PC-9 (cell line): Measurements from ENCODE around the gene CCDC154. TPM values are rescaled to one million over a fixed set of nuclear protein-coding genes. Genes with fewer than 3 reads are reported as not detected.

Experiments used
- BruUV-seq: library from RNA; stranded (reverse); fragments of 400-500 nt; replicated peaks from 2 replicates; lab custom pipeline; 2021; lab: Mats Ljungman, UMichigan
- CTCF ChIA-PET: fragments of 300-600 bp; sonication (Branson Sonifier 250); formaldehyde crosslinking; loops from one replicate; lab custom pipeline; 2022; ENCODE audit warnings: antibody characterized with exemption; lab: Charles Lee
- POLR2A ChIA-PET: fragments of 300-600 bp; sonication (Branson Sonifier 250); formaldehyde crosslinking; loops from one replicate; lab custom pipeline; 2022; ENCODE audit warnings: antibody characterized with exemption; ENCODE audit not compliant: unreplicated experiment; lab: Charles Lee
- DNase-seq, 2 experiments: peaks; one replicate each; pipeline versions ENCODE4 v3.0.0 to v3.0.0-alpha.2; 2015 to 2022; ENCODE audit warnings: mixed read lengths in 1 of 2
- H2AFZ ChIP-seq: fragments of 200-600 bp; sonication (generic); 2 replicates; pipeline ENCODE4 v1.8.1; 2017; ENCODE audit warnings: antibody characterized with exemption
- H3F3A ChIP-seq: fragments of 200-600 bp; sonication (generic); 2 replicates; pipeline ENCODE4 v1.8.1; 2017; ENCODE audit warnings: antibody characterized with exemption, mild to moderate bottlenecking, low read depth; ENCODE audit not compliant: insufficient read depth
- H3K27ac ChIP-seq: fragments of 200-600 bp; sonication (generic); 2 replicates; pipeline ENCODE4 v1.6.1; 2016; ENCODE audit warnings: mixed run types
- H3K27me3 ChIP-seq: fragments of 200-600 bp; sonication (generic); 2 replicates; pipeline ENCODE4 v1.6.1; 2016; ENCODE audit warnings: low read depth, mixed run types; ENCODE audit not compliant: insufficient read depth
- H3K36me3 ChIP-seq: fragments of 200-600 bp; sonication (generic); 2 replicates; pipeline ENCODE4 v1.6.1; 2016; ENCODE audit warnings: low read depth, mixed run types
- H3K4me1 ChIP-seq: fragments of 200-600 bp; sonication (generic); replicated peaks from 2 replicates; pipeline ENCODE4 v1.6.1; 2016; ENCODE audit warnings: mixed run types; ENCODE audit not compliant: insufficient read depth
- H3K4me2 ChIP-seq: fragments of 200-600 bp; sonication (generic); 2 replicates; pipeline ENCODE4 v1.6.1; 2017; ENCODE audit warnings: mixed run types
- H3K4me3 ChIP-seq: fragments of 200-600 bp; sonication (generic); 2 replicates; pipeline ENCODE4 v1.6.1; 2016; ENCODE audit warnings: mixed run types
- H3K79me2 ChIP-seq: fragments of 200-600 bp; sonication (generic); 2 replicates; pipeline ENCODE4 v1.6.1; 2017; ENCODE audit warnings: low read depth, mixed run types
- H3K9me2 ChIP-seq: fragments of 200-600 bp; sonication (generic); 2 replicates; pipeline ENCODE4 v1.8.1; 2017; ENCODE audit warnings: mild to moderate bottlenecking; ENCODE audit not compliant: insufficient read depth
- H3K9me3 ChIP-seq: fragments of 200-600 bp; sonication (generic); 2 replicates; pipeline ENCODE4 v1.8.1; 2016; ENCODE audit warnings: low read depth; ENCODE audit not compliant: insufficient read depth
- H4K20me1 ChIP-seq: fragments of 200-600 bp; sonication (generic); 2 replicates; pipeline ENCODE4 v1.8.1; 2017; ENCODE audit not compliant: insufficient read depth
- EZH2 ChIP-seq: fragments of 200-600 bp; sonication (generic); IDR thresholded peaks from 2 replicates; pipeline ENCODE4 v1.8.0; 2017; ENCODE audit warnings: antibody characterized with exemption, low read depth
- intact Hi-C: fragments of 100-400 bp; cut with micrococcal nuclease; formaldehyde crosslinking; loops from one replicate; pipeline ENCODE4 v1.10.0; 2022; ENCODE audit not compliant: unreplicated experiment
- total RNA-seq: library from RNA; stranded (reverse); gene quantifications from 2 replicates; pipeline ENCODE4 v1.2.3, GENCODE V29; 2021
- TF ChIP-seq, protein P1 (sequence below): fragments of 200-600 bp; sonication (generic); conservative IDR thresholded peaks from 2 replicates; pipeline ENCODE4 v1.6.1; 2017; ENCODE audit warnings: mixed run types, antibody characterized with exemption, mild to moderate bottlenecking, moderate library complexity

The CCDC154 gene
- total RNA-seq, 1 experiment from 2014 or later = 2.4 TPM

- intact Hi-C loops = loop anchor here (5.0 to 10.0 kb wide), 2 partner anchors 110 to 198 kb away; partner anchors contain the start of genes CRAMP1, IFT140 and UBE2I
- CTCF ChIA-PET = no interaction called here
- H3K9me2 ChIP-seq = no peaks in the 10 kb centered on the region
- peaks cover 37% of the 10 kb centered on the region for H3K79me2 ChIP-seq
- H3K27me3 ChIP-seq = no peaks in the 10 kb centered on the region
- DNase-seq = peak in 1 of 2 experiments; percentile 69
- peaks cover 44% of the 10 kb centered on the region for H3K4me1 ChIP-seq
- peaks cover 8% of the 10 kb centered on the region for H4K20me1 ChIP-seq
- TF ChIP-seq, protein P1, sequence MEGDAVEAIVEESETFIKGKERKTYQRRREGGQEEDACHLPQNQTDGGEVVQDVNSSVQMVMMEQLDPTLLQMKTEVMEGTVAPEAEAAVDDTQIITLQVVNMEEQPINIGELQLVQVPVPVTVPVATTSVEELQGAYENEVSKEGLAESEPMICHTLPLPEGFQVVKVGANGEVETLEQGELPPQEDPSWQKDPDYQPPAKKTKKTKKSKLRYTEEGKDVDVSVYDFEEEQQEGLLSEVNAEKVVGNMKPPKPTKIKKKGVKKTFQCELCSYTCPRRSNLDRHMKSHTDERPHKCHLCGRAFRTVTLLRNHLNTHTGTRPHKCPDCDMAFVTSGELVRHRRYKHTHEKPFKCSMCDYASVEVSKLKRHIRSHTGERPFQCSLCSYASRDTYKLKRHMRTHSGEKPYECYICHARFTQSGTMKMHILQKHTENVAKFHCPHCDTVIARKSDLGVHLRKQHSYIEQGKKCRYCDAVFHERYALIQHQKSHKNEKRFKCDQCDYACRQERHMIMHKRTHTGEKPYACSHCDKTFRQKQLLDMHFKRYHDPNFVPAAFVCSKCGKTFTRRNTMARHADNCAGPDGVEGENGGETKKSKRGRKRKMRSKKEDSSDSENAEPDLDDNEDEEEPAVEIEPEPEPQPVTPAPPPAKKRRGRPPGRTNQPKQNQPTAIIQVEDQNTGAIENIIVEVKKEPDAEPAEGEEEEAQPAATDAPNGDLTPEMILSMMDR = no peak
- no peak for TF ChIP-seq EZH2
- no TSS peak for BruUV-seq
- H2AFZ ChIP-seq = peak within 1 kb of the TSS; percentile 80
- no peaks in the 10 kb centered on the region for H3K36me3 ChIP-seq
- POLR2A ChIA-PET = interaction anchor here (0.6 kb wide), 1 partner anchor 78 kb away, joined by 4 read pairs; no protein-coding TSS in a partner anchor
- H3K27ac ChIP-seq = peak within 1 kb of the TSS; percentile 71
- no peaks in the 10 kb centered on the region for H3K9me3 ChIP-seq
- peaks cover 46% of the 10 kb centered on the region for H3F3A ChIP-seq
- peak within 1 kb of the TSS; percentile 78 for H3K4me3 ChIP-seq
- peak within 1 kb of the TSS; percentile 77 for H3K4me2 ChIP-seq
Measured at GRCh38 chr16:1414532-1415260, 29.7 kb downstream of the CCDC154 start, which contains the start of gene UNKL. UNKL (minus strand) TSS chr16:1414704; CDS start chr16:1414691, 13 bp downstream.

- H2AFZ ChIP-seq = peak overlapping the region; percentile 80
- peaks cover 12% of the 10 kb centered on the region for H4K20me1 ChIP-seq
- ChIA-PET POLR2A (no interaction called here), CTCF (no interaction called here)
- H3F3A ChIP-seq = peaks cover 44% of the 10 kb centered on the region
- H3K4me1 ChIP-seq = peaks cover 36% of the 10 kb centered on the region
- no TSS peak for BruUV-seq
- DNase-seq = peak in 1 of 2 experiments; percentile 56
- H3K4me3 ChIP-seq = peak overlapping the region; percentile 78
- H3K9me2 ChIP-seq = no peaks in the 10 kb centered on the region
- H3K79me2 ChIP-seq = peaks cover 29% of the 10 kb centered on the region
- peak overlapping the region; percentile 77 for H3K4me2 ChIP-seq
- H3K27ac ChIP-seq = peak overlapping the region; percentile 55
- no peaks in the 10 kb centered on the region for H3K9me3 ChIP-seq
- H3K27me3 ChIP-seq = no peaks in the 10 kb centered on the region
- H3K36me3 ChIP-seq = no peaks in the 10 kb centered on the region
- no peak for TF ChIP-seq EZH2
- TF ChIP-seq, protein P1 = peak; percentile 76
- intact Hi-C loops = loop anchor here (10.0 kb wide), 1 partner anchor 109 kb away; the partner anchor contains the start of gene UBE2I
Measured at GRCh38 chr16:1413684-1414531, 30.4 kb downstream of the CCDC154 start.

GRCh38 chr16:1412847-1413246, 31.5 kb downstream of the CCDC154 start:
- Histone ChIP-seq H3K27ac (no peak overlapping the region), H2AFZ (no peak overlapping the region), H3K9me3 (no peaks in the 10 kb centered on the region), H3K27me3 (no peaks in the 10 kb centered on the region), H3K36me3 (no peaks in the 10 kb centered on the region), H3K4me2 (no peak overlapping the region), H4K20me1 (peaks cover 20% of the 10 kb centered on the region), H3K4me1 (peaks cover 37% of the 10 kb centered on the region), H3K9me2 (no peaks in the 10 kb centered on the region), H3K4me3 (no peak overlapping the region), H3K79me2 (peaks cover 19% of the 10 kb centered on the region), H3F3A (peaks cover 33% of the 10 kb centered on the region)
- no TSS peak for BruUV-seq
- DNase-seq = no peak
- ChIA-PET CTCF (interaction anchor here (0.6 kb wide), 1 partner anchor 45 kb away, joined by 9 read pairs; no protein-coding TSS in a partner anchor), POLR2A (interaction anchor here (0.7 kb wide), 1 partner anchor 68 kb away, joined by 4 read pairs; no protein-coding TSS in a partner anchor)
- TF ChIP-seq EZH2 = no peak
- TF ChIP-seq, protein P1 = no peak
- intact Hi-C loops = loop anchor here (10.0 kb wide), 1 partner anchor 108 kb away; the partner anchor contains the start of gene UBE2I
